H1 (cell line): ENCODE data around the gene SLC6A8. TPM values are rescaled to one million over a fixed set of nuclear protein-coding genes. Genes with fewer than 3 reads are reported as not detected.

ENCODE experiments used
- CTCF ChIA-PET: fragments of 300-600 bp; sonication (Branson Sonifier 250); formaldehyde crosslinking; loops from one replicate; lab custom pipeline; 2021; ENCODE audit not compliant: partially characterized antibody; lab: Charles Lee
- POLR2A ChIA-PET: fragments of 300-600 bp; sonication (Branson Sonifier 250); formaldehyde crosslinking; loops from one replicate; lab custom pipeline; 2021; ENCODE audit warnings: inconsistent platforms; ENCODE audit not compliant: partially characterized antibody; lab: Charles Lee
- DNase-seq, 2 experiments: peaks; one replicate each; pipeline versions ENCODE4 v3.0.0 to v3.0.0-alpha.2; 2010 to 2022; ENCODE audit warnings: low spot score in 2 of 2, low read depth in 1 of 2, mixed read lengths in 1 of 2
- FAIRE-seq: peaks from 2 replicates; lab custom pipeline; 2011; peaks lifted over from hg19 to GRCh38; lab: Jason Lieb, UNC
- H2AFZ ChIP-seq: 2 replicates; pipeline ENCODE4 v1.8.1; 2012; ENCODE audit warnings: low read length, inconsistent platforms
- H2AK5ac ChIP-seq: 2 replicates; pipeline ENCODE4 v1.6.1; 2013; ENCODE audit warnings: low read depth, low read length
- H2BK120ac ChIP-seq: replicated peaks from 2 replicates; pipeline ENCODE3; 2013; ENCODE audit warnings: low read depth, low read length, inconsistent platforms
- H2BK12ac ChIP-seq: 2 replicates; pipeline ENCODE4 v1.6.1; 2013; ENCODE audit warnings: low read depth, low read length
- H2BK15ac ChIP-seq: 2 replicates; pipeline ENCODE4 v1.6.1; 2013; ENCODE audit warnings: low read length
- H2BK20ac ChIP-seq: 2 replicates; pipeline ENCODE4 v1.6.1; 2013; ENCODE audit warnings: low read length
- H2BK5ac ChIP-seq: 2 replicates; pipeline ENCODE4 v1.6.1; 2013; ENCODE audit warnings: low read depth, low read length
- H3K14ac ChIP-seq: 2 replicates; pipeline ENCODE4 v1.6.1; 2013; ENCODE audit warnings: inconsistent platforms; ENCODE audit not compliant: insufficient read length
- H3K18ac ChIP-seq: 2 replicates; pipeline ENCODE4 v1.6.1; 2013; ENCODE audit warnings: low read length; ENCODE audit errors: extremely low read depth
- H3K23ac ChIP-seq: 2 replicates; pipeline ENCODE4 v1.6.1; 2013; ENCODE audit warnings: inconsistent platforms; ENCODE audit not compliant: insufficient read length
- H3K23me2 ChIP-seq: 2 replicates; pipeline ENCODE4 v1.6.1; 2013; ENCODE audit warnings: low read depth, low read length
- H3K27ac ChIP-seq: 2 replicates; pipeline ENCODE4 v1.6.1; 2011; ENCODE audit warnings: low read depth, low read length, inconsistent platforms
- H3K27me3 ChIP-seq, 4 experiments: replicated peaks in 1 of 4; 1 replicate in 1 of 4; 2 replicates in 3 of 4; pipeline versions ENCODE4 v1.6.1 to v1.8.1; 2011 to 2013; ENCODE audit warnings: low read length in 3 of 4, mild to moderate bottlenecking in 3 of 4, inconsistent platforms in 2 of 4, mixed read lengths in 2 of 4, moderate library complexity in 1 of 4; ENCODE audit not compliant: control insufficient read depth in 3 of 4, insufficient read depth in 3 of 4; ENCODE audit errors: extremely low read depth in 1 of 4
- H3K36me3 ChIP-seq, 4 experiments: 2 replicates each; pipeline versions ENCODE4 v1.6.1 to v1.8.1; 2011 to 2013; ENCODE audit warnings: mild to moderate bottlenecking in 4 of 4, low read length in 3 of 4, moderate library complexity in 2 of 4, control low read depth in 1 of 4, inconsistent platforms in 1 of 4; ENCODE audit not compliant: insufficient read depth in 4 of 4, control insufficient read depth in 2 of 4
- H3K4ac ChIP-seq: replicated peaks from 2 replicates; pipeline ENCODE3; 2013; ENCODE audit warnings: low read length, low read depth, mixed read lengths, inconsistent platforms; ENCODE audit not compliant: insufficient read length
- H3K4me1 ChIP-seq, 4 experiments: replicated peaks in 1 of 4; 1 replicate in 1 of 4; 2 replicates in 3 of 4; pipeline versions ENCODE4 v1.6.1 to v1.8.1; 2011 to 2013; ENCODE audit warnings: low read length in 3 of 4, inconsistent platforms in 2 of 4, mixed read lengths in 1 of 4; ENCODE audit not compliant: insufficient read depth in 4 of 4, control insufficient read depth in 3 of 4
- H3K4me2 ChIP-seq, 2 experiments: 2 replicates each; pipeline versions ENCODE4 v1.6.1 to v1.8.1; 2011 to 2013; ENCODE audit warnings: low read depth in 2 of 2, low read length in 2 of 2, control low read depth in 1 of 2, inconsistent platforms in 1 of 2, mild to moderate bottlenecking in 1 of 2; ENCODE audit not compliant: insufficient read depth in 1 of 2
- H3K4me3 ChIP-seq, 4 experiments: fragments of 200-600, 300-600 bp in 1 of 4; sonication (generic), shearing (Covaris generic), sonication (Bioruptor Twin) in 1 of 4; 2 replicates each; pipeline versions ENCODE4 v1.5.1 to v1.8.1; 2011 to 2016; ENCODE audit warnings: low read length in 4 of 4, low read depth in 3 of 4, control low read depth in 2 of 4, inconsistent platforms in 2 of 4, mild to moderate bottlenecking in 2 of 4, mixed read lengths in 1 of 4, moderate library complexity in 1 of 4; ENCODE audit not compliant: insufficient read depth in 2 of 4; ENCODE audit errors: extremely low read depth in 1 of 4
- H3K56ac ChIP-seq: replicated peaks from 2 replicates; pipeline ENCODE3; 2013; ENCODE audit warnings: low read depth, mild to moderate bottlenecking, mixed read lengths, low read length, inconsistent platforms; ENCODE audit not compliant: insufficient read length
- H3K79me1 ChIP-seq: 2 replicates; pipeline ENCODE4 v1.6.1; 2013; ENCODE audit warnings: low read depth, low read length, control low read depth
- H3K79me2 ChIP-seq, 2 experiments: 2 replicates each; pipeline versions ENCODE4 v1.6.1 to v1.8.1; 2012 to 2013; ENCODE audit warnings: low read length in 2 of 2, mild to moderate bottlenecking in 2 of 2, inconsistent platforms in 1 of 2; ENCODE audit not compliant: insufficient read depth in 2 of 2, control insufficient read depth in 1 of 2
- H3K9ac ChIP-seq, 4 experiments: replicated peaks in 1 of 4; 1 replicate in 1 of 4; 2 replicates in 3 of 4; pipeline versions ENCODE4 v1.6.1 to v1.8.1; 2011 to 2013; ENCODE audit warnings: low read depth in 3 of 4, low read length in 3 of 4, control low read depth in 2 of 4, mild to moderate bottlenecking in 2 of 4, moderate library complexity in 2 of 4, inconsistent platforms in 1 of 4; ENCODE audit errors: extremely low read depth in 1 of 4
- H3K9me3 ChIP-seq, 2 experiments: 2 replicates each; pipeline versions ENCODE4 v1.6.1 to v1.8.1; 2012 to 2013; ENCODE audit warnings: mild to moderate bottlenecking in 2 of 2, moderate library complexity in 2 of 2, control low read depth in 1 of 2, inconsistent platforms in 1 of 2, low read depth in 1 of 2, low read length in 1 of 2, mixed read lengths in 1 of 2; ENCODE audit not compliant: insufficient read depth in 2 of 2
- H4K20me1 ChIP-seq, 2 experiments: replicated peaks in 1 of 2; 2 replicates each; pipeline versions ENCODE3 to v1.8.1; 2011 to 2013; ENCODE audit warnings: inconsistent platforms in 2 of 2, low read length in 2 of 2, mild to moderate bottlenecking in 1 of 2; ENCODE audit not compliant: insufficient read depth in 2 of 2, control insufficient read depth in 1 of 2
- H4K5ac ChIP-seq: 2 replicates; pipeline ENCODE4 v1.6.1; 2013; ENCODE audit warnings: low read length, low read depth, mixed read lengths, inconsistent platforms; ENCODE audit not compliant: insufficient read length
- H4K8ac ChIP-seq: 2 replicates; pipeline ENCODE4 v1.8.0; 2013; ENCODE audit warnings: mild to moderate bottlenecking, moderate library complexity, low read length, inconsistent platforms; ENCODE audit not compliant: insufficient read depth; ENCODE audit errors: extremely low read depth
- H4K91ac ChIP-seq: replicated peaks from 2 replicates; pipeline ENCODE3; 2013; ENCODE audit warnings: low read length, mixed read lengths, inconsistent platforms; ENCODE audit not compliant: insufficient read length
- JUND ChIP-seq: IDR thresholded peaks from 2 replicates; pipeline ENCODE4 v1.6.1; 2011; ENCODE audit warnings: mild to moderate bottlenecking, improper control_type of control experiment, low read length
- SUZ12 ChIP-seq: fragments of 200-600 bp; sonication (generic); IDR thresholded peaks from 2 replicates; pipeline ENCODE4 v1.6.1; 2012; ENCODE audit warnings: mild to moderate bottlenecking, inconsistent platforms, low read length, moderate library complexity, mixed read lengths
- TAF7 ChIP-seq: optimal IDR thresholded peaks from 2 replicates; pipeline ENCODE3; 2011; ENCODE audit warnings: low read depth, mild to moderate bottlenecking, inconsistent platforms, low read length, moderate library complexity, borderline replicate concordance
- ZNF274 ChIP-seq: IDR thresholded peaks from 2 replicates; pipeline ENCODE4 v1.7.0; 2012; ENCODE audit warnings: low read length, borderline replicate concordance; ENCODE audit errors: extremely low read depth
- WGBS, 2 experiments: shearing (Covaris generic) in 1 of 2; methylation state at CpG; one replicate each; pipeline versions ENCODE4 v1.1.6 to v1.1.7; 2013 to 2015; ENCODE audit warnings: low lambda C conversion rate in 2 of 2, mixed read lengths in 2 of 2, inconsistent platforms in 1 of 2, low coverage in 1 of 2, missing lambda C conversion rate in 1 of 2; ENCODE audit not compliant: insufficient replicate concordance in 2 of 2, insufficient coverage in 1 of 2, insufficient read length in 1 of 2; ENCODE audit errors: extremely low coverage in 1 of 2, missing lambda C conversion rate in 1 of 2; 5-methylcytosine and 5-hydroxymethylcytosine counted together
- polyA plus RNA-seq, 7 experiments: library from polyadenylated mRNA; depleted of rRNA in 3 of 7; stranded (reverse) in 5 of 7; unstranded in 2 of 7; fragments of >200 nt in 5 of 7; fragments of 200-250 nt in 2 of 7; gene quantifications; 1 replicate in 5 of 7; 2 replicates in 1 of 7; 4 replicates in 1 of 7; pipeline versions ENCODE4 v1.2.1 to v1.2.3, GENCODE V29; 2011 to 2013; ENCODE audit warnings: missing spikeins in 2 of 7, mixed read lengths in 2 of 7
- total RNA-seq: library from RNA; stranded (reverse); fragmentation: NEBNext Ultra II Directional; extraction: Animal tissue kit (Norgen Biotek cat#: 25700); gene quantifications from 2 replicates; pipeline ENCODE4 v1.2.1, GENCODE V29; 2021

Gene SLC6A8
- total and polyA plus RNA-seq, 2 of the 8 experiments (the other 6 are each of a cell fraction or from before 2014, with no cell fraction given): 87.7 to 94.7 TPM

DNA sequence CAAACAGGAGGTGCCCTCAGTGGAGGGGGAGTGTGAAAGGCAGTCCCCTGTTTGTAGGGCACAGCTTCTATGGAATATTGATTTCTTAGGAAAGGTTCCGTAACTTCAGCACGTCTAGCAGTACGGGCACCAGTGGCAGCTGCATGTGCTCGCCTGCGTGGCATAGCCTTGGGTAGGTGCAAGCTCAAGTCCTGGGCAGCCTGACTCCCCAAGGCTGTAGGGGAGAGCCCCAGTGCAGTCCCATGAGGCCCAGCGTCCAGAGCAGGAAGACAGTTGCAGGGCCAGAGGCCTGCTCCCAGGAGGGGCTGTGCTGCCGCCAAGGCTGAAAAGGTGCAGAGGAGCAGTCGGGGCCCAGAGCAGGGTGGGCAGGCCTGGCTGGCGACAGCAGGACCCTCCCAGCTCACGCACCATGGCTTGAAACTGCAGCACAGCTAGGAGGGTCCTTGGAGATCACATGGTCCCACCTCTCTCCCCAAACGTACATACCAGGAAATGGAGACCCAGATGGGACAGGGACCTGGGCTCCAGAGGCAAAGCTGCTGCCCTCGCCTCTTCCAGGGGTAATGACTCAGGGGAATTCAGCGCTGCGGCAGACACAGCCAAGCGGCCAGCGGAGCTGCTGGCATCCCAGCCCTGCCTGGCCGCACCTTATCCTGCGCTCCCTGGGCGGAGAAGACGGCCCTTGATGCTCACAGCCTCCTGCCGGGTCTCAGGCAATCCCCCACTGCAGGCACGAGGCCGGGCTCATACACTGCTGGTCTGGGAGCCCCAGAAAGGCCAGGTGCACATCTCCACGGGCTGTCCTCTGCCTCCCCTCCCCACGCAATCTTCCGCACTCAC lies 46.8 kb upstream of the SLC6A8 start:
- DNase-seq (no peak), FAIRE-seq (no peak)
- H3K4ac ChIP-seq: no peak overlapping the region
- H2AK5ac ChIP-seq: no peak overlapping the region
- H2BK20ac ChIP-seq: no peak overlapping the region
- peak overlapping the region; percentile 63 to 89; a peak in 3 of 4 replicates for H3K4me2 ChIP-seq
- H3K9ac ChIP-seq: no peak overlapping the region
- H3K23me2 ChIP-seq: peaks cover 7% of the 10 kb centered on the region; the same call in 1 of the 2 replicates
- H2BK15ac ChIP-seq: no peak overlapping the region
- H4K20me1 ChIP-seq: peaks cover 0 to 7% of the 10 kb centered on the region in 2 experiments
- no peak overlapping the region for H4K91ac ChIP-seq
- peaks cover 39 to 53% (median 52%) of the 10 kb centered on the region in 4 experiments for H3K27me3 ChIP-seq
- no peak overlapping the region for H3K18ac ChIP-seq
- peak overlapping the region in 1 of 4 experiments; percentile 57; a peak in 1 of 8 replicates for H3K4me3 ChIP-seq
- H3K9me3 ChIP-seq: no peaks in the 10 kb centered on the region; a peak in 1 of 4 replicates
- H4K8ac ChIP-seq: no peak overlapping the region
- H2AFZ ChIP-seq: no peak overlapping the region
- H2BK12ac ChIP-seq: no peak overlapping the region
- no peaks in the 10 kb centered on the region for H3K79me1 ChIP-seq
- CTCF ChIA-PET: interaction anchor here (1.0 to 21.6 kb wide), 8 partner anchors 9 to 108 kb away, joined by 3 to 408 read pairs (median 4); partner anchors contain the start of gene DUSP9
- no peak overlapping the region for H3K23ac ChIP-seq
- TF ChIP-seq TAF7 (no peak), JUND (no peak), SUZ12 (no peak), ZNF274 (no peak)
- POLR2A ChIA-PET: interaction anchor here (0.6 kb wide), 1 partner anchor 203 kb away, joined by 3 read pairs; no protein-coding TSS in a partner anchor
- 58% methylated on average over 12 of the region's 26 CpGs; no CpG with 5 or more reads in 1 of the 2 experiments for WGBS, 2 experiments
- H2BK5ac ChIP-seq: no peak overlapping the region
- H3K36me3 ChIP-seq: no peaks in the 10 kb centered on the region
- no peaks in the 10 kb centered on the region for H3K79me2 ChIP-seq
- no peak overlapping the region for H2BK120ac ChIP-seq
- H3K27ac ChIP-seq: no peak overlapping the region
- peaks cover 0 to 18% (median 7%) of the 10 kb centered on the region in 4 experiments; a peak in 5 of 7 replicates for H3K4me1 ChIP-seq
- H3K14ac ChIP-seq: no peak overlapping the region
- no peak overlapping the region for H4K5ac ChIP-seq
- no peak overlapping the region for H3K56ac ChIP-seq
